C4-2B (cell line): ENCODE data around the gene SPTSSB.

ENCODE experiments used
- H3K27ac ChIP-seq: fragments of 450-650 bp; 2 replicates; pipeline ENCODE4 v1.5.1; 2017
- ZFX ChIP-seq: fragments of 450-650 bp; IDR thresholded peaks from 2 replicates; pipeline ENCODE4 v1.6.1; 2017
- TF ChIP-seq, protein P1 (sequence below): fragments of 450-650 bp; conservative IDR thresholded peaks from 2 replicates; pipeline ENCODE4 v1.5.1; 2017; ENCODE audit warnings: mild to moderate bottlenecking

SPTSSB gene, protein sequence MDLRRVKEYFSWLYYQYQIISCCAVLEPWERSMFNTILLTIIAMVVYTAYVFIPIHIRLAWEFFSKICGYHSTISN

DNA sequence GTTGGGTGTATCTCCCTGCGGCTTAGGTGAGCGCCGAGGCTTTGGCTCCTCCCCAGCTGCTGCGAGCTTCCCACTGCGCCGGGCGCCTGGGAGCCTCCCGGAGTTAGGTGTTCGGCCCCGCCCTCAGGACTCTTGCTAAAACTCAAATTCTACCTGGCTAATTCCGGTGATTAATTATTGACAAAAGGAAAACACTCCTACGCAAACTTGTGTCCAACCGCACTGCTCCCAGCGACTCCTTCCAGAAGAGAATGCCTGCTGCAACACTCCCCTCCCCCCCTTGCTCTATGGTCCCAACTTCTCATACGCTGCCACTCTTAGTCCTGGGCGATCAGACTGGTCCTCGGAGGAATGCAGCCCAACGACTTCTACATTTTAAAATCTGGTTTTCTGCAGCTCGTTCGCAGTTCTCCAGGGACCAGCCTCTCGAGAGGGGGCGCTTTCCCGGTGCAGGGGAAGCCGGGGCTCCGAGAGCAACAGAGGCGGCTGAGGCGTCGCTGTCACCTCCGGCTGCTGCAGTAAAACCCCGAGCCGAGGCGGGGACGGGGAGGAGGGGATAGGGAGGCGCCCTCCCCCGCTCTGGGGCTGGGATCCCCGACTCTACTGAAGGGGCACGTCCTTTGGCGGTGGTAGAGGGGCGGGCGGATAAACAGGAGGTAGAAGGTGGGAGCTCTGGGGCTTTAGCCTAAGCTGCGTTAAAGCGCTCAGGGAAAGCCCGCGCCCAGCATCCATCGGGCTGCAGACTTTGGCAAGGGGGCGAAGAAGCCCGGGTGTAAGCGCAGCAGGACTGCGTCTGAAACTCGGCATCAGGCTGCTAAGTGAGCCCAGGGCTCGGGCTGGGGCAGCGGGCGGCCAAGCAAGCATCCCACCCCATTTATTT, at the start of gene SPTSSB:
SPTSSB (minus strand) TSS at position 77 of the 880 bp plus-strand sequence. CDS start 25,194 bp downstream, outside the sequence.
- TF ChIP-seq, protein P1, sequence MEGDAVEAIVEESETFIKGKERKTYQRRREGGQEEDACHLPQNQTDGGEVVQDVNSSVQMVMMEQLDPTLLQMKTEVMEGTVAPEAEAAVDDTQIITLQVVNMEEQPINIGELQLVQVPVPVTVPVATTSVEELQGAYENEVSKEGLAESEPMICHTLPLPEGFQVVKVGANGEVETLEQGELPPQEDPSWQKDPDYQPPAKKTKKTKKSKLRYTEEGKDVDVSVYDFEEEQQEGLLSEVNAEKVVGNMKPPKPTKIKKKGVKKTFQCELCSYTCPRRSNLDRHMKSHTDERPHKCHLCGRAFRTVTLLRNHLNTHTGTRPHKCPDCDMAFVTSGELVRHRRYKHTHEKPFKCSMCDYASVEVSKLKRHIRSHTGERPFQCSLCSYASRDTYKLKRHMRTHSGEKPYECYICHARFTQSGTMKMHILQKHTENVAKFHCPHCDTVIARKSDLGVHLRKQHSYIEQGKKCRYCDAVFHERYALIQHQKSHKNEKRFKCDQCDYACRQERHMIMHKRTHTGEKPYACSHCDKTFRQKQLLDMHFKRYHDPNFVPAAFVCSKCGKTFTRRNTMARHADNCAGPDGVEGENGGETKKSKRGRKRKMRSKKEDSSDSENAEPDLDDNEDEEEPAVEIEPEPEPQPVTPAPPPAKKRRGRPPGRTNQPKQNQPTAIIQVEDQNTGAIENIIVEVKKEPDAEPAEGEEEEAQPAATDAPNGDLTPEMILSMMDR = peak; percentile 33
- TF ChIP-seq ZFX = no peak
- H3K27ac ChIP-seq = no peak within 1 kb of the TSS

DNA sequence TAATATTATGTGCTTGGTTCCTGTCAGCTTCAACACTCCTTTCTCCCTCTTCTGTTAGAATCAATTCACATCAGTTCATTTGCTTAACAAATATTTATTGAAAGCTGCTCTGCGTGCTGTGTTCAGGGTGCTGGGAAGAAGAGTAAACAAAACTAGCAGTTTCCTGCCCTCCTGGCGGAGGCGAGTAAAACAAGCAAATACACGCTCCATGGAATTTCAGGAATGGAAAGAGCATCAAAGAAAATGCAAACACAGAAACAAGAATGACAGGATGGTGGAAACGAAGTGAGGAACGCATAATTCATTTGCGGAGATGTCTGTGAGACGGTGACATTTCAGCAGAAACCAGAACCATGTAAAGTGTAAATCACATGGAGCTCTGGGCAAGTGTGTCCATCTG, 49.4 kb upstream of the SPTSSB start:
- H3K27ac ChIP-seq = peak overlapping the region; percentile 47; the same call in 1 of the 2 replicates
- TF ChIP-seq, protein P1 = peak; percentile 54
- no peak for TF ChIP-seq ZFX

DNA sequence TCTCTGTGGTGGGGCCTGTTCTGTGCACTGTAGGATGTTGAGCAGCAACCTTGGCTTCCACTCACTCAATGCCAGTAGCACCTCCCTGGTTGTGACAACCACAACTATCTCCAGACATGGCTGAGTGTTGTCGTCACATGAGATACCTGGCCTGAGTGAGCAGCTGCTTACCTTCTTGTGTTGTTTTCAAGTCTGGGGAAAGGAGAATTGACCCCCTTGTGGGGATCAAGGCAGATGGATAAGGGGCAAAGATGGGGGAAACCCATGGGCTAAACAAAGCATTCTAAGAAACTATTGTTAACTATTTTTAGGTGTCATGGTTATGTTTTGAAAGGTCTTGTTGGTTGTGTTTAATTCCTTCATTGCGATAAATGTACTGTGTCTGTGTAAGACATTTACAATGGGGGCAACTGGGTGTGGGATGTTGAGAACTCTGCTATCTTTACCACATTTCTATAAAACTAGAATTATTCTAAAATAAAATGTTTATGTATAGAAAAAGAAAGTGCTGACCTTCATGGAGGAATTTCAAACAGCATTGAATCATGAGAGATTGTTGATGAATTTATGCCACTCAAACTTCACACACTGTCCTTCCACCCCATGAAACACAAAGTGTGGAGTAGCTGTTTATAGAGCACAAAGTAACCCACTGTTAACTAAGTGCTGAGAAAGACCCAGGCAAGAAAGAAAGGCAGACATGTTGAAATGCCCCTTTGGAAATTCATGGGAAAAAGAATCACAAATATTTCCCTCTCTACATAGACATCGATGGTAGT, 48.4 kb upstream of the SPTSSB start:
- TF ChIP-seq, protein P1 = no peak
- no peak for TF ChIP-seq ZFX
- H3K27ac ChIP-seq = peak overlapping the region; percentile 21

- TF ChIP-seq, protein P1 = no peak
- TF ChIP-seq ZFX = no peak
- peak overlapping the region; percentile 84; the same call in 1 of the 2 replicates for H3K27ac ChIP-seq
Measured at GRCh38 chr3:161415506-161416231, 44.4 kb upstream of the SPTSSB start.

DNA sequence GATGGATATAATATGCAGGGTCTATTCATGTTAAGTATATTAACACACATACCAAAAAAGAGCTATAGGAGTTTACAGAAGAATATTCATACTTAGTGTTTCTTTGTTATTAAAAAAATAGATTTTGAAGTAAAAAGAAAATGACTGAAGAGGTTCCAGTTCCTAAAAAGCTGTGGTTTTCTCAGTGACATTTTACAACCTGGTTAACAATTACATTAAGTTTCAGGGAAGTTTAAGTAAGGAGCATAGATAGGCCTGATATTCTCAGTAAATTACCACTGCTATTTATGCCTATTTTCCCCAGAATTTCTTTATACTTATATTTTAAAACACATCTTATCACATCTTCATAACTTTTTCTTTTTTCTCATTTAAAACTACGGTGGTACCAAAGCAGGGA, 43.6 kb upstream of the SPTSSB start:
- H3K27ac ChIP-seq = no peak overlapping the region
- TF ChIP-seq, protein P1 = no peak
- TF ChIP-seq ZFX = no peak

GRCh38 chr3:161413855-161414210, 42.5 kb upstream of the SPTSSB start:
- H3K27ac ChIP-seq = peak overlapping the region; percentile 71
- TF ChIP-seq, protein P1 = peak; percentile 4; the same call in 1 of the 2 replicates
- no peak for TF ChIP-seq ZFX
